GF-D8 (cell line): ENCODE data around the gene ARMC2.
A peak's percentile ranks its signal among the peaks of the same experiment; 100 is the strongest.
"Not testable (repeated sequence)": the region's sequence is repeated elsewhere in the genome, so short reads cannot be mapped to it uniquely, and the experiment has no call there.

Source experiments
- DNase-seq: peaks from one replicate; lab custom pipeline; 2025; lab: John Stamatoyannopoulos, UW

ARMC2 gene

DNA sequence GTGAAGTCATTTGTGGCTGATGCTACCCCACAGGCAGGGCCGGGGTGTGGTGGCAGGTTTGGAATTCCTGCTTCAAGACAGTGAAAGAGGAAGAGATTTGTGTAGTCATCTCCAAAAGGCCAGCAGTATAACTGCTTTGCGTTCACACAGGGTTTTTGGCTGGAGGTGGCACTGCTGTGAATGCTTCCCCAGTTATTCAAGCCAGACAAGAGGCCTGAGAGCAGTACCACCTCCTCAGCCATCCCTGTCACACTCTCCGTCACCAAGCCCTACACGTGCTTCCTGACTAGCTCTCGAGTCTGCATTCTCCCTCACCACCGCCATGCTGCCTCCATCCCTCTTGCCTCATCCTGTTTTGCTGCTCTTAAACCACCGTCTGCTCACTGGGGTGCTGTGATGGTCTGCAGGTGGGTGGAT, 23.9 kb downstream of the ARMC2 start:
- no peak for DNase-seq

DNA sequence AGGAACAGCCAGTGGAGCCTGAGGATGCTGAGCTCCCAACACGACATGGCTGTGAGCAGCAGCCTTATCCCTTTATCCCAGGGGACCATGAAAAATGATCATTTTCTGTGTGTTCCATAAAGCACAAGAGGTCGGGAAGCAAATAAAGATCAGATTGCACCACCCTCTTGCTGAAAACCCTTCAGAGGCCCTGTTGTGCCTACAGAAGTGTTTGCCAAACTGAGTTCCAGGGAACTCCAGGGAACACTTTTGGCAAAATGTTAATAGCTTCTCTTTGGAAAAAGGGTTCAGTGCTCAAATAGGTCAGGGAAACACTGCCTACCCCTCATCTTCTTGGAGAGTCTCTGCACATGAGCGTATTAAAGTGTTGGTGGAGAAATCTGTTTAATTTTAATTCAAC, 24.4 kb downstream of the ARMC2 start:
- no peak for DNase-seq

DNA sequence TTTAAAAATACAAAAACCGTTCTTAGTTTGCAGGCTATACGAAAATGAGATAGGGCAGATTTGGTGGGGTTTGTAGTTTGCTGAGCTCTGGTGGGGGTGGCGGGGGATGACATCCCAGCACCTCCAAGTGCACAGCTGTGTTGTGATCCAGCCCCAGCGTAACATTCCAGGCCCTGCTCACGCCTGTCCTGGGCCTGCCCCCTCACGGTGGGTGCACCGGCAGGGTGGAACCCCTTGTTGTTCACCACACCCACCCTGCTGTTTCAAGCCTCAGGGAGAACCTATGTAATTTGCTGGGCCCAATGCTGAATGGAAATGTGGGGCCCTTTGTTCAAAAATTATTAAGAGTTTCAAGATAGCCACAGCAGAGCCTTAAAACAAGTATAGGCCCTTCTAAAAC, 25.0 kb downstream of the ARMC2 start:
- no peak for DNase-seq

DNA sequence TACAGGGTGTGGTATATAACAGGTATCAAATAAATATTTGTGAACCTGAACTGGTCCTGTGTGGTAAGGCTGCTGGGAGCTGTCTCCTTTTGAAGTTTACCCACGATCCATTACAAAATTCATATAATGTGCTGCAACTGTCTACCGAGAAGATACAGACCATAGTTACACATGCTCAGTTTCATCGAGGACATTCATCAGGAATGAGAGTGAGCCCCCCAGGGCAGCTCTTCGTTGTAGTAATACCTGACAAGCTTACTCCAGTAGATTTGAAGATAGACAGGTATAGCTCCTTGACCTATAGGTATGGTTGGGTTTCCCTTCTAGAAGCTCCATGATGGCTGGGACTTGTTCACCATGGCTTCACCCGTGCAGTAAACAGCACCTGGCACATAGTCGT, 25.7 kb downstream of the ARMC2 start:
- DNase-seq = no peak

DNA sequence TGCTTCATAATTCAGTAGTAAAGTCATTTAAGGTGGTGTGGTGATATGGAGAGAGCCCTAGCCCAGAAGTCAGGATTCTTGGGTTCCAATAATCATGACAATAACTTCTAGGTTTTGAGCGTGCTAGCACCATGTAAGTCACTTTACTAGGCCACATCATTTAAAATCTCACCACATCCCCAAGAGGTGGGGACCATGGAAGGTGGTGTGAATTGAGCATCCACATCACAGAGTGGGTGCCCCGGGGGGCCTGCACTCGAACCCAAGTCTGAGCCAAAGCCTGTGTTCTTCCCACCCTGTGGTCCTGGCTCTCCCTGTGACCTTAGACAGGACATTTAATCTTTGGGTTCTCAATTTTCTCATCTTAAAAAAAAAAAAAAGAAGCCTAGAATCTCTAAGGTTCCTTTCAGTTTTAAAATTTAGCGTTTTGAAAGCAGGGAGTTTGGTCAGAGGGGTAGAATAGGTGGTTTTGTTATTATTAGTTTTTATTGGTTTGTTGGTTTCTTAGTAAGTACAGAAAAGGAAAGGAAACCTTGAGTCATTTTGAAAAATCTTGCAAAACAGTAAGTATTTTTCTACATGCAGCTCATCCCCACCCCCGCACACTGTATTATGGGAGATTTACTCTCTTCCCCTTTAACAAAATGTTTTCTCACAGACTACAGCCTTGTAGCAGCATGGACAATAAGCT, 26.4 kb downstream of the ARMC2 start:
- peak; percentile 15 for DNase-seq

DNA sequence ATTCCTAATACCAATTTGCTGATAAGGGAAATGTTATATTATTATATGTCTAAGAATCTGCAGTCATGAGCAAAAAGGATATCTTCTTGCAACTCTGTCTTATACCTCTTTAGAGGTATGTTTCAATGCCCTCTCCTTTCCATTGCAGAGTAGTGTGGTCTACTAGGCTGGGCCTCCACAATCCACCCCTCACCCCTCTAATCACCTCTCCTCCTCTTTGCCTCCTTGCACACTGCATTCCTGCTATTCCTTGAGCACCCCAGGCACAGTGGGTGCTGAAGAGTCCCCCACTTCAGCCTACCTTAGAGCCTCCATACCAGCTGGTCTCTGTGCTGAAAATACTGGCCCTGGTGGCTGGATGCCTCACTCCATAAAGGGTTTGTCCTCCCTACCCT, 26.9 kb downstream of the ARMC2 start:
- DNase-seq = no peak

DNA sequence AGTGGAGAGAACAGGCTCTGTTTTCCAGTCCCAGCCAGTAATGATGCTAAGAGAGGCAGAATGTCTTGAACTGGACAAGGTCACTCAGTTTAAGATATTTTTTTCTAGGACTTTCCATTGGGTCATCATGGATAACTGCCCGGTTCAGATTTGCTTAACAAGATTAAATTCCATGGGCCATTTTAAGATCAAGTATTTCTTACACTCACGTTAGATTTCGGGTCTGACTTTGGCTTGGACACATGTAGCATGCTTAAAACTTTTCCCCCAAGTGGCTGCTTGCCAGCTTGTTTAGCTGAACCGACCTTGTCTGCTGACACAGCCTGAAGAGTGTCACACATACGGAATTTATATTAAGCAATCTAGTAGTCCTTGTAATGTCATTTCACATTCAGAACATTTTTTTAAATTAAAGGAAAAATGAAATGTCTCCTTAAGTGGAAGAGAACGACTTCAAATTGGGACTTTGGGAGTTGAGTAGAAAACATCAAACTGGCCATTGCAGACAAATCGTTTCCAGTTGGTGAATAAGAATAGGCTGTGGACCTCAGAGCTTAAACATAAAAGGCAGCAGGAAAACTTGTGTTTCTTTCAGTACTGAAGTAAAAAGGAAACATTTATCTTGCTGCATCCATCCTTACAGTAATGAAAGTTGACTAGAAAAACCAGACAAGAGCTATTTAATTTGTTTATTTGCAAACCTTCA, 29.0 kb downstream of the ARMC2 start:
- no peak for DNase-seq

DNA sequence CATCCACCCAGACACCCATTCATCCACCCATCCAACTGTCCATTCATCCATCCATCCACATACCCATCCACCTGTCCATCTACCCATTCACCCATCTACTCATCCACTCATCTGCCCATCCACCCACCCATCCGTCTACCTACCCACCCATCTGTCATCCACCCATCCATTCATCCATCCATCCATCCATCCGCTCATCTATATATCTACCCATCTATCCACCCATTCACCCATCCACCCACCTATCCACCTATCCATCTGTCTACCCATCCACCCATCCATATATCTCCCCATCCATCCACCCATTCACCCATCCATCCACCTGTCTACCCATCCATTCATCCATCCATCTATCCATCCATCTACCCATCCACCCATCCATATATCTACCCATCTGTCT, 30.7 kb downstream of the ARMC2 start:
- no peak for DNase-seq

- no peak for DNase-seq
Observed at GRCh38 chr6:108883172-108883571, 35.0 kb downstream of the ARMC2 start.

DNA sequence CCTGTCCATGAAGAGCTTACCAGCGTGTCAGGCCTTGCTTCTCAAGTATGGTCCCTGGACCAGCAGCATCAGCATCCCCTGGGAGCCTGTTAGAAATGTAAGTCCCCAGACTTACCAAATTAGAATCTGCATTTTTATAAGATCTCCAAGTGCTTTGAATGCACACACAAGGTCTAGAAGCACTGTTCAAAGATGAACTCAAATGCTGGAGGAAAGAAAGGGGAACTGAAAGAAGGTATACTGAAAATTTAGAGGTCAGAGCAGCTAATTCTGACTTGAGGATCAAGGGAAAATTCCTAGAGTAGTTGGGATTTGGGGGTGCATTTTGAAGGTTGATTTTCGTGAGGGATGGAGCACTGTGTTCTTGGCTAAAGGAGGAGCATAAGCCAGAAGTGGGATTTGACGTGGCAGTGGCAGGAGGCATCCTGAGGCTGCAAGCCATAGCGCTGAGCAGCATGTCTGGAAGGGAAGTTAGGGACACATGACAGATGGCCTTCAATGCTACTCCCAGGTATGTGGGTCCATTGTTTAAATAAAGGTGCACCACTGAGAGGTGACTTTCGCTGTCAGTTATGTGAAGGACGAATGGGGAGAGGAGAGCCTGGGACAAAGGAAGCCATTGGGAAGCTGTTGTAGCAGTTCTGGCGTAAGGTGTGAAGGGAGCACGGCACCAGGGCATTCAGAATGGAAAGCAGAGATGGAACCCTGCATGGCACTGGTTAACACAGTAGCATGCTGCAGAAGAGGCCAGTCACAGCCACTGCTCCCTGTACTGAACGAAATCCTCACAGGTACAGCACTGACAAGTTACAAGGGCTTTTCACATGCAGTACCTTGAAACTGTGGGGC, 36.2 kb downstream of the ARMC2 start:
- DNase-seq = no peak

DNA sequence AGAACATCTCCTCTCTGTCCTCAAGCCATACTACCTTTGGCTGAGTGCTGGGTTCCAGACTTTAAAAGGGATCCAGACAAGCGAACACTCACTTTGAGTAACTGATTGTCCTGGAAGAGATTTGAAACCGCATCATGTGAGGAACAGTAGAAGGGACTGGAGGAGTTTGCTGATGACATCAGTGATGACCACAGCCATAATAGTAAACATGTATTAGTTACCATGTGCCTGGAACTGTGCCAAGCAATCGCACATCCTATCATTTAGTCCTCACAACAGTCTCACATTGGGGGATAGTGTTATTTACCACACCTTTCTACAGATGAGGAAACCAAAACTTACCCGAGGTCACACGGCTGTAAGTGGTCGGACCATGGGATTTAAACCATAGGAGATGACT, 39.8 kb downstream of the ARMC2 start:
- DNase-seq = no peak

GRCh38 chr6:108888745-108889144, 40.5 kb downstream of the ARMC2 start:
- no peak for DNase-seq

DNA sequence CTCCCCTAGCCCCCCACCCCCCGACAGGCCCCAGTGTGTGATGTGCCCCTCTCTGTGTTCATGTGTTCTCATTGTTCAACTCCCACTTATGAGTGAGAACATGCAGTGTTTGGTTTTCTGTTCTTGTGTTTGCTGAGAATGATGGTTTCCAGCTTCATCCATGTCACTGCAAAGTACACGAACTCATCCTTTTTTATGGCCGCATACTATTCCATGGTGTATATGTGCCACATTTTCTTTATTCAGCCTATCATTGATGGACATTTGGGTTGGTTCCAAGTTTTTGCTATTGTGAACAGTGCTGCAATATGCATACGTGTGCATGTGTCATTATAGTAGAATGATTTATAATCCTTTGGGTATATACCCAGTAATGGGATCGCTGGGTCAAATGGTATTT, 42.7 kb downstream of the ARMC2 start:
- not testable (repeated sequence) for DNase-seq

GRCh38 chr6:108895571-108895970, 47.3 kb downstream of the ARMC2 start:
- DNase-seq = no peak

DNA sequence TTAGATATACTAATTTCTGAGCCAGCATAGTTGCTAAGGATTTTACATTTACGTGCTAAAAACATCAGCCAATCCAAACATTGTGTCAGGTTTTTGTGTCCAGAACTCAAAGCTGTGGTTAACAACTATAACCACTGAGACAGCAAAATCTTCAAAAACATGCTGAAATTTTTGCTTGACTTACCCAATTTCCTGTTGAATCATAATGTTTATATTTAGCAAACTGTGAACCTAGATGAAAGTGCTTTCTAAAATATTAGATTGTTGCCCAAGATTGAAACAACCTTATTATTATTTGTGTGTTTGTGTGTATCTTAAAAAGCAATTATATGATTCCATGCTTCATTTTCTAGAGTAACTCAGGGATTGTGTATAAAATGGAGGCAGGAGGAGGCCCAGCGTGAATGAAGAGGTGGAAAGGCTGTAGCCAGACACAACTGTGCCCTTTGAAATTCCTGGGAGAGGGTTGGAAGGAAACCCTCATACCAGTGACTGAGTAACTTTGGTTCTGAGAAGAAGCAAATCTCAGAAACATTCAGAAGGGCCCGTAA, 48.0 kb downstream of the ARMC2 start:
- DNase-seq = peak; percentile 53

- DNase-seq = no peak
Observed at GRCh38 chr6:108897371-108897770, 49.1 kb downstream of the ARMC2 start.

DNA sequence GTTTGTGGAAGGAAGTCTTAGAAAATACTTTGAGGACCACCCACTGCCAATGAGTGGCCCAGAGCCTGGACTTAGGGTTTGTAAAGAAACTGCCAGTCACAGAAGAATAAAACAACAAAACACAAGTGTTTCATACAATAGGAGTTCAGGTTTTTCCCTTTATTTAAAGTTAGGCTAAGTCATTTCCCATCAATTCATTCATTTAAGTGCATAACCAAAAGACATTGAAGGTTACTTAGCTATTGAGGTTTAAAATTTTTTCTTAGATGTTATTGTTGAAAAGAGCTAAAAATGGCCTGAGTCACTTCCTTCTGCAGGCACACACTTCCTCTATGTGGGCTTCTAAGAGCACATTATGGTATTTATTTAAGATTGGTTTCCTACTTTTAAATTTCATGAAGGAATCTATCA, 54.2 kb downstream of the ARMC2 start:
- peak; percentile 69 for DNase-seq

GRCh38 chr6:108903796-108904195, 55.6 kb downstream of the ARMC2 start:
- no peak for DNase-seq

DNA sequence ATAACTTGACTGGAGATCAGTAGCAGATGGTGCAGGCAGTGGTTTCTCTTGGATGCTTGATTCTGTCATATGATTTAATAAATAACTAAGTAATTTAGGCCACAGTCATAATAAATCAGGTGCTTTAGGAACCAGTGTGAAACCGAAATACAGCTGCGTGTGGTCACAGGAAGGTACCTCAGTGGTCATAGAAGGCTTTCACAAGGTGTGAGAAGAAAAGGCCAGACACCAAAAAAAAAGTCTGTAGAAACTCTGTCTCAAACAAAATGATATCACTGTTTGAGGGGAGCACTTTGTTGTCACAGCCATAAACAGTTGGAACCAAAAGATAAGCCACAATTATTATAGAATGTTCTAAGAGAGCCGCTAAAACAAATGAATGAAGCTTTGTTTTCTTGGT, 56.5 kb downstream of the ARMC2 start:
- DNase-seq = no peak

- DNase-seq = no peak
Observed at GRCh38 chr6:108914235-108915022, 66.2 kb downstream of the ARMC2 start.

GRCh38 chr6:108915258-108915657, 67.0 kb downstream of the ARMC2 start:
- DNase-seq = no peak
